DOHH2 (cell line): ENCODE results near the gene TIMM17B.
A peak's percentile ranks its signal among the peaks of the same experiment; 100 is the strongest.

Experiments
- H3F3A ChIP-seq: fragments of 200-600 bp; sonication (generic), shearing (Covaris generic); 2 replicates; pipeline ENCODE4 v1.6.0; 2016; ENCODE audit warnings: antibody characterized with exemption, mild to moderate bottlenecking; ENCODE audit not compliant: control insufficient read depth, insufficient read depth
- H3K27ac ChIP-seq: fragments of 200-600 bp; sonication (generic); 2 replicates; pipeline ENCODE4 v1.5.1; 2014; ENCODE audit warnings: low read depth, mild to moderate bottlenecking, low read length, moderate library complexity
- H3K27me3 ChIP-seq: fragments of 200-600 bp; sonication (generic); 2 replicates; pipeline ENCODE4 v1.6.1; 2014; ENCODE audit warnings: mild to moderate bottlenecking, low read length, mixed read lengths; ENCODE audit not compliant: control insufficient read depth
- H3K36me3 ChIP-seq: fragments of 200-600 bp; sonication (generic); 2 replicates; pipeline ENCODE4 v1.6.1; 2014; ENCODE audit warnings: mild to moderate bottlenecking, low read length, moderate library complexity, mixed read lengths; ENCODE audit not compliant: control insufficient read depth
- H3K4me1 ChIP-seq: fragments of 200-600 bp; sonication (generic); 2 replicates; pipeline ENCODE4 v1.6.1; 2014; ENCODE audit warnings: mild to moderate bottlenecking, low read length, mixed read lengths; ENCODE audit not compliant: control insufficient read depth
- H3K4me2 ChIP-seq: fragments of 200-600 bp; sonication (generic); 2 replicates; pipeline ENCODE4 v1.6.0; 2014; ENCODE audit warnings: mild to moderate bottlenecking, low read length, moderate library complexity
- H3K4me3 ChIP-seq: fragments of 200-600 bp; sonication (generic); 2 replicates; pipeline ENCODE4 v1.5.1; 2014; ENCODE audit warnings: mild to moderate bottlenecking, low read length, mixed read lengths
- H3K79me2 ChIP-seq: fragments of 200-600 bp; sonication (generic); 2 replicates; pipeline ENCODE4 v1.6.1; 2014; ENCODE audit warnings: mild to moderate bottlenecking, low read length, mixed read lengths; ENCODE audit not compliant: control insufficient read depth
- H3K9me2 ChIP-seq: fragments of 200-600 bp; sonication (generic); replicated peaks from 2 replicates; pipeline ENCODE4 v1.6.1; 2014; ENCODE audit warnings: mild to moderate bottlenecking, low read length, mixed read lengths; ENCODE audit not compliant: control insufficient read depth
- H3K9me3 ChIP-seq: fragments of 200-600 bp; sonication (generic); 2 replicates; pipeline ENCODE4 v1.6.1; 2014; ENCODE audit warnings: antibody characterized with exemption, low read length, mixed read lengths; ENCODE audit not compliant: control insufficient read depth, insufficient read depth
- H4K20me1 ChIP-seq: fragments of 200-600 bp; sonication (generic); 2 replicates; pipeline ENCODE4 v1.6.0; 2014; ENCODE audit warnings: low read depth, mild to moderate bottlenecking, antibody characterized with exemption, low read length, moderate library complexity; ENCODE audit not compliant: control insufficient read depth, insufficient read depth
- EZH2phosphoT487 ChIP-seq: fragments of 200-600 bp; sonication (generic); IDR thresholded peaks from 2 replicates; pipeline ENCODE4 v1.6.1; 2017; ENCODE audit warnings: borderline replicate concordance, mild to moderate bottlenecking, antibody characterized with exemption, low read length, moderate library complexity, mixed read lengths
- TF ChIP-seq, protein P1 (sequence below): fragments of 200-600 bp; sonication (generic); IDR thresholded peaks from one replicate; pipeline ENCODE4 v1.5.1; 2014; ENCODE audit warnings: antibody characterized with exemption, mild to moderate bottlenecking, low read depth, low read length; ENCODE audit not compliant: poor library complexity, severe bottlenecking

The TIMM17B gene

DNA sequence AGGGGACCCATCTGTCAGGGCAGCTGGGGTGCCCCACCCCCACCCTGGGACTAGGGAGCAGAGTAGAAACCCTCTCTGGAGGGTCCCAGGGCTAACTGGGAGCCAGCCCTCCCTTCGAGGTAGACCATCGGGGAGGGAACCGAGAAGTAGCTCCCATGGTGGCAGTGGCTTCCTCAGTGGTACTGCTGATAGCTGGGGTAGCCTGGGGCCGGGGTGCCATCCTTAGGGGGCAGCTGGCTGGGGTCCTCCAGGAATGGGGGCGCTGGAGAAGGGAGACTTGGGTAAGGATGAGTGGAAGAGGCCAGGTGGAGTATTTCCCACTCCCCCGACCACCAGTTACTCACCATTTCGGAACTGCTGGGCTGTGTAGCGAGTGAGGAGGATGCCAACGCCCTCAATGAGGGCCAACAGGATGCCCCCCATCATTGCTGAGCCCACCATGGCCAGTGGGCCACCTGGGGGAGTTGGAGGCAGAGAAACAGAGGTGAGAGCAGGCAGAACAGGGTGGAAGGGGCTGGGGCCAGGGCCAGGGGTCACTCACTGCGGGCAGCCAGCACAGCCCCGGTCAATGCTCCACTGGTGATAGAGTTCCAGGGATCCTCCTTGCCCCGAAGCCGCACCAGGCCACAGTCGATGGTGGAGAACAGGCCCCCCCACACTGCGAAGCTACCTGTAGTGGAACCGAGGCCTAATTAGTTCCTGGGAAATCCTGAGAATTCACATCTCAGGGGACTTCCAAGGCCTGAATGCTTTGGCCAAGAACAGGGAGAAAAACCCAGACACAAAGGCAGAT, 3.8 kb downstream of the TIMM17B start:
- Histone ChIP-seq H3K9me3 (no peaks in the 10 kb centered on the region), H3K36me3 (peaks cover 2% of the 10 kb centered on the region; the same call in 1 of the 2 replicates), H3K27me3 (no peaks in the 10 kb centered on the region), H4K20me1 (0 out of 2 replicates have a peak, but pooled peaks cover 3% of the 10 kb centered on the region), H3K4me3 (no peak overlapping the region), H3K27ac (no peak overlapping the region), H3K79me2 (peaks cover 31% of the 10 kb centered on the region), H3K4me2 (no peak overlapping the region), H3K4me1 (peaks cover 20% of the 10 kb centered on the region), H3K9me2 (no peaks in the 10 kb centered on the region), H3F3A (no peaks in the 10 kb centered on the region)
- TF ChIP-seq, protein P1, sequence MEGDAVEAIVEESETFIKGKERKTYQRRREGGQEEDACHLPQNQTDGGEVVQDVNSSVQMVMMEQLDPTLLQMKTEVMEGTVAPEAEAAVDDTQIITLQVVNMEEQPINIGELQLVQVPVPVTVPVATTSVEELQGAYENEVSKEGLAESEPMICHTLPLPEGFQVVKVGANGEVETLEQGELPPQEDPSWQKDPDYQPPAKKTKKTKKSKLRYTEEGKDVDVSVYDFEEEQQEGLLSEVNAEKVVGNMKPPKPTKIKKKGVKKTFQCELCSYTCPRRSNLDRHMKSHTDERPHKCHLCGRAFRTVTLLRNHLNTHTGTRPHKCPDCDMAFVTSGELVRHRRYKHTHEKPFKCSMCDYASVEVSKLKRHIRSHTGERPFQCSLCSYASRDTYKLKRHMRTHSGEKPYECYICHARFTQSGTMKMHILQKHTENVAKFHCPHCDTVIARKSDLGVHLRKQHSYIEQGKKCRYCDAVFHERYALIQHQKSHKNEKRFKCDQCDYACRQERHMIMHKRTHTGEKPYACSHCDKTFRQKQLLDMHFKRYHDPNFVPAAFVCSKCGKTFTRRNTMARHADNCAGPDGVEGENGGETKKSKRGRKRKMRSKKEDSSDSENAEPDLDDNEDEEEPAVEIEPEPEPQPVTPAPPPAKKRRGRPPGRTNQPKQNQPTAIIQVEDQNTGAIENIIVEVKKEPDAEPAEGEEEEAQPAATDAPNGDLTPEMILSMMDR: no peak
- no peak for TF ChIP-seq EZH2phosphoT487

DNA sequence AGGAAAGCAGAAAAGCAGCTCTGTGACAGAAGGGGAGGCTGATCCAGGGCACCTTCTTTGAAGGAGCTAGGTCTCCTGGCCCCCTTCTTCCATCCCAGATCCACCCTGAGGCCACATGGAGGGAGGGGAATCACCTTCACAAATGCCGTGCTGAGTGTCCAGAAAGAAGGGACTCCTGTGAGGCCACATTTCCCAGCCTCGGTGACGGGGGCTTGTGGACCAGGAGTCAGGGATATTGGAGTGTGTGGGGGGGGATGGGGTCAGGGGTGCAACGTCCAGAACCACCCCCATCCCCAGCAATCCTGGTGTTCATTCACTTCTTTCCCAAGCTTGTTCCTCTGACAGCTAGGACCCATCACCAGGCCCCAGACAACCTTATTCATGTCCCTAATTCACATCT, 4.7 kb downstream of the TIMM17B start:
- Histone ChIP-seq H4K20me1 (0 out of 2 replicates have a peak, but pooled peaks cover 3% of the 10 kb centered on the region), H3K27ac (no peak overlapping the region), H3K27me3 (no peaks in the 10 kb centered on the region), H3K4me3 (no peak overlapping the region), H3F3A (no peaks in the 10 kb centered on the region), H3K79me2 (peaks cover 25% of the 10 kb centered on the region), H3K4me2 (no peak overlapping the region), H3K4me1 (peaks cover 20% of the 10 kb centered on the region), H3K9me3 (no peaks in the 10 kb centered on the region), H3K9me2 (no peaks in the 10 kb centered on the region), H3K36me3 (peaks cover 2% of the 10 kb centered on the region; the same call in 1 of the 2 replicates)
- no peak for TF ChIP-seq EZH2phosphoT487
- TF ChIP-seq, protein P1: no peak

DNA sequence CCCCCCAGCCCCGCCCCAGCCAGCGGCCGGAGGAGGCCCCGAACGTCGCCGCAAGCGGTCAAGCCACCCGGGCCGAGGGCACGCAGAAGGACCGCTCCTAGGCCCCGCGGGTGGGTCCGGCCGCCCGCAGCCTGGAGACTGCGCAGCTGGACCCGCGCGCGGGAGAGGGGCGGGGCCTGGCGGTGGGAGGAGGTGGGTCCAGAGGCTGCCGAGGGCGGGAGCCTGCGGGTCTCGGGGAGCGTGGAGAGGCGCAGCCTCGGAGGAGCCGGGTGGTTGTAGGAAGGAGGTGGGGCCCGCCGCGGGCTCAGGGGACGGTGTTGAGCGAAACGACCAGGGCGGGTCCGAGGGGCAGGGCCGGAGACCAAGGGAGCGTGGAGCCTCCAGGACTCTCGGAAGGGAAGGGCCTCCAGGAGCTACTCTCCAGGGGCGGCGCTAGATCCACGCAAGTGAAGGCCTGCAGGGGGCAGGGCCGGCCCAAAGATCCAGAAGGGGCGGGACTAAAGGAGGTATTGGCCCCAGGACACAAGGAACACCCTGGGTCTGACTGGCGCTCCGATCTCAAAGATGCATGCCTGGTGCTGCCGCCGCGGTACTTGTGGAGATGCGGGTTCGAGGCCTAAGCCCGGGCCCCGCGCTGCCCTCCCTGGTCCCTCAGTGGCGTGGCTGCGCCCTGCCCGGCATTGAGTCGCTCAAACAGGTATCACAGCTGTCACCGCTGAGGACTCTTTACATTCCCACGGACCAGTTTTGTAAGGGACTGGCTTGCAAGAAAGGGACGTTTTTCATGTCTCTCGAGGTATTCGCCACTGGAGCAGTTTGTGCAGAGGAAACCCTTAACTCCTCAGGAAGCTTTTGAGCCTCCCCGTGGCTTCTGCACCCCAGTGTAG, 5.9 kb downstream of the TIMM17B start:
- no peaks in the 10 kb centered on the region for H3K9me2 ChIP-seq
- H3F3A ChIP-seq: no peaks in the 10 kb centered on the region
- 0 out of 2 replicates have a peak, but pooled peaks cover 3% of the 10 kb centered on the region for H4K20me1 ChIP-seq
- H3K4me3 ChIP-seq: peak overlapping the region; percentile 77
- no peaks in the 10 kb centered on the region for H3K27me3 ChIP-seq
- H3K4me2 ChIP-seq: peak overlapping the region; percentile 80
- peaks cover 2% of the 10 kb centered on the region; the same call in 1 of the 2 replicates for H3K36me3 ChIP-seq
- no peaks in the 10 kb centered on the region for H3K9me3 ChIP-seq
- TF ChIP-seq, protein P1: peak; percentile 60
- TF ChIP-seq EZH2phosphoT487: no peak
- peaks cover 16% of the 10 kb centered on the region for H3K79me2 ChIP-seq
- H3K27ac ChIP-seq: no peak overlapping the region
- H3K4me1 ChIP-seq: peaks cover 19% of the 10 kb centered on the region
